ENCODE measurements around the gene SELPLG.

DNA sequence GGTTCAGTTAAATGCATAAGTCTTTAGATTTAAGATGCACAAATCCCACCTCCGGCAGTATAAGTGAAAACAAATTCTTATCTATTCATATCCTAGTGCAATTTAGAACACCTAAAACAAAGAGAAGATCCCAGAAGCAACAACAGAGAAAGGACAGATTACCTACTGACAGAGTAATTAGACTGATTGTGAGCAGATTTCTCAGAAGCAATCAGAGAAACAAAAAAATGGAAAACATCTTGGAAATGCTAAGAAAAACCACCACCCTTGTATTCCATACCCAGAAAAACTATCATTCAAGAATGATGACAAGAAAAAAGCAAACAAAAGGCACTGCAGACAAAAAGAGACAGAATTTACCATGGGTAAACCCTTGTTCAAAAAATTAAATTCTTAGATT is 47.6 kb upstream of the SELPLG start:
- TF ChIP-seq, protein P1, sequence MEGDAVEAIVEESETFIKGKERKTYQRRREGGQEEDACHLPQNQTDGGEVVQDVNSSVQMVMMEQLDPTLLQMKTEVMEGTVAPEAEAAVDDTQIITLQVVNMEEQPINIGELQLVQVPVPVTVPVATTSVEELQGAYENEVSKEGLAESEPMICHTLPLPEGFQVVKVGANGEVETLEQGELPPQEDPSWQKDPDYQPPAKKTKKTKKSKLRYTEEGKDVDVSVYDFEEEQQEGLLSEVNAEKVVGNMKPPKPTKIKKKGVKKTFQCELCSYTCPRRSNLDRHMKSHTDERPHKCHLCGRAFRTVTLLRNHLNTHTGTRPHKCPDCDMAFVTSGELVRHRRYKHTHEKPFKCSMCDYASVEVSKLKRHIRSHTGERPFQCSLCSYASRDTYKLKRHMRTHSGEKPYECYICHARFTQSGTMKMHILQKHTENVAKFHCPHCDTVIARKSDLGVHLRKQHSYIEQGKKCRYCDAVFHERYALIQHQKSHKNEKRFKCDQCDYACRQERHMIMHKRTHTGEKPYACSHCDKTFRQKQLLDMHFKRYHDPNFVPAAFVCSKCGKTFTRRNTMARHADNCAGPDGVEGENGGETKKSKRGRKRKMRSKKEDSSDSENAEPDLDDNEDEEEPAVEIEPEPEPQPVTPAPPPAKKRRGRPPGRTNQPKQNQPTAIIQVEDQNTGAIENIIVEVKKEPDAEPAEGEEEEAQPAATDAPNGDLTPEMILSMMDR (conservative IDR thresholded peaks at IDR 0.05; ENCODE audit: low read length): no peak
- no peak for TF ChIP-seq EZH2phosphoT487 (IDR thresholded peaks at IDR 0.05; ENCODE audit: borderline replicate concordance)
